Karpas-422 (cell line): Measurements from ENCODE around the gene FLT3. TPM values are rescaled to one million over a fixed set of nuclear protein-coding genes. Genes with fewer than 3 reads are reported as not detected.

Experiments
- DNase-seq: peaks from one replicate; pipeline ENCODE4 v3.0.0-alpha.2; 2015
- H2AFZ ChIP-seq: fragments of 200-600 bp; sonication (generic); 2 replicates; pipeline ENCODE4 v1.6.1; 2014; ENCODE audit warnings: antibody characterized with exemption, low read length, mixed read lengths
- H3K27ac ChIP-seq: fragments of 200-600 bp; sonication (generic); 2 replicates; pipeline ENCODE4 v1.5.1; 2014; ENCODE audit warnings: mild to moderate bottlenecking, low read length, moderate library complexity
- H3K27me3 ChIP-seq: fragments of 200-600 bp; sonication (generic); 2 replicates; pipeline ENCODE4 v1.6.1; 2014; ENCODE audit warnings: low read length, mixed read lengths
- H3K36me3 ChIP-seq: fragments of 200-600 bp; sonication (generic); 2 replicates; pipeline ENCODE4 v1.6.1; 2014; ENCODE audit warnings: low read length, mixed read lengths; ENCODE audit not compliant: insufficient read depth
- H3K4me1 ChIP-seq: fragments of 200-600 bp; sonication (generic); 2 replicates; pipeline ENCODE4 v1.6.1; 2014; ENCODE audit warnings: mild to moderate bottlenecking, low read length, mixed read lengths
- H3K4me2 ChIP-seq: fragments of 200-600 bp; sonication (generic); 2 replicates; pipeline ENCODE4 v1.6.1; 2014; ENCODE audit warnings: low read length, low read depth, mild to moderate bottlenecking; ENCODE audit not compliant: poor library complexity, severe bottlenecking
- H3K4me3 ChIP-seq: fragments of 200-600 bp; sonication (generic); 2 replicates; pipeline ENCODE4 v1.5.1; 2014; ENCODE audit warnings: mild to moderate bottlenecking, antibody characterized with exemption, low read length, mixed read lengths
- H3K79me2 ChIP-seq: fragments of 200-600 bp; sonication (generic); 2 replicates; pipeline ENCODE4 v1.6.1; 2014; ENCODE audit warnings: mild to moderate bottlenecking, low read length, mixed read lengths
- H3K9ac ChIP-seq: fragments of 200-600 bp; sonication (generic); 2 replicates; pipeline ENCODE4 v1.6.0; 2014; ENCODE audit warnings: low read length
- H3K9me2 ChIP-seq: fragments of 200-600 bp; sonication (generic), shearing (Covaris generic); replicated peaks from 2 replicates; pipeline ENCODE4 v1.6.0; 2014; ENCODE audit warnings: mild to moderate bottlenecking, low read length, moderate library complexity; ENCODE audit not compliant: insufficient read depth
- H3K9me3 ChIP-seq: fragments of 300-700, 200-600 bp; sonication (generic); 2 replicates; pipeline ENCODE4 v1.6.1; 2014; ENCODE audit warnings: low read length, mixed read lengths
- H4K20me1 ChIP-seq: fragments of 200-600 bp; sonication (generic); 2 replicates; pipeline ENCODE4 v1.6.1; 2014; ENCODE audit warnings: mild to moderate bottlenecking, antibody characterized with exemption, low read length, low read depth; ENCODE audit not compliant: insufficient read depth
- total RNA-seq: library from RNA; depleted of rRNA; stranded (reverse); fragments of >200 nt; shearing (Covaris generic); gene quantifications from 2 replicates; pipeline ENCODE4 v1.2.3, GENCODE V29; 2014; ENCODE audit warnings: low replicate concordance

Gene FLT3
- total RNA-seq, 1 experiment from 2014 or later: not detected

DNA sequence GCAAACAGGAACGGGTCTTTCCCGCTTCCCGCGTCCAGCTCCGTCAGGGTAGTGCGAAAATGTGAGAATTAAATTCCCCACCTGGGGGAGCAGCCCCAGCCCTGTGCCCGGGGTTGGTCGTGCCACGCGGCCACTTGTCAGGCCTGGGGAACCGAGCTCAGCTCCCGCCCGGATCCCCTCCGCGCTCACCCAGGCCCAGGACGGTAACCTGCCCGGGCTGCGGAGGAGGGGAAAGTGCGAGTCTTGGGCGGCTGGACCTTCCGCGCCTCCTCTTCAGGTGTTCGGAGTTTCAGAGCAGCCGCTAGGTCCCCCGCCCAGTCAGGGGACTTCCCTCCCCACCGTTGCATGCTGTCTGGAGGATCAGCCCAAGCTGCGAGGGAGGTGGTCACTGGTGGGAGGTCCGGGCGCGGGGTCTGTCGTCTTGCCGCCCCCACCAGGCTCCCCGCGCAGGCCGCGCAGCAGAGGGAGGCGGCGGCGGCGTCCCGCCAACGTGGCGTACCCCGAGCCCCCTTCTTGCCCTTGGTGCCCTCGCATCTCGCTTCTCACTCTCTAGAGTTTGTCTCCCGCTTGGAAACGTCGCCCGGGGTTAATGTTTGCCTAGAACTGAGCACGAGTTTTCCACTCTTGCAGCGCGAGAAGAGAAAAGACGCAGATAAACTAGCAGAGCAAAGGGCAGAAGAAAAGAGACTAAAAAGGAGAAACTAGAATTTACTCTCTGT, 119.9 kb downstream of the FLT3 start:
- no peak for DNase-seq
- no peak overlapping the region for H3K4me2 ChIP-seq
- H3K27me3 ChIP-seq: no peaks in the 10 kb centered on the region

GRCh38 chr13:27979765-27980279, 120.6 kb downstream of the FLT3 start:
- Histone ChIP-seq H3K27me3 (no peaks in the 10 kb centered on the region), H3K27ac (no peak overlapping the region), H3K9me2 (no peaks in the 10 kb centered on the region), H2AFZ (no peak overlapping the region), H3K36me3 (no peaks in the 10 kb centered on the region), H3K9me3 (no peaks in the 10 kb centered on the region), H3K9ac (no peak overlapping the region), H3K4me1 (no peaks in the 10 kb centered on the region), H3K79me2 (no peaks in the 10 kb centered on the region), H3K4me2 (no peak overlapping the region), H3K4me3 (no peak overlapping the region), H4K20me1 (no peaks in the 10 kb centered on the region)
- no peak for DNase-seq

More for the DNA sequence above, 119.9 kb downstream of the FLT3 start:
- Histone ChIP-seq H3K9ac (no peak overlapping the region), H3K4me1 (no peaks in the 10 kb centered on the region), H4K20me1 (no peaks in the 10 kb centered on the region), H3K4me3 (no peak overlapping the region), H3K36me3 (no peaks in the 10 kb centered on the region), H3K9me3 (no peaks in the 10 kb centered on the region), H3K27ac (no peak overlapping the region), H3K9me2 (no peaks in the 10 kb centered on the region), H2AFZ (no peak overlapping the region), H3K79me2 (no peaks in the 10 kb centered on the region)

GRCh38 chr13:27979001-27979643, 121.3 kb downstream of the FLT3 start:
- Histone ChIP-seq H2AFZ (no peak overlapping the region), H3K9me2 (no peaks in the 10 kb centered on the region), H3K9ac (no peak overlapping the region), H3K79me2 (no peaks in the 10 kb centered on the region), H3K9me3 (no peaks in the 10 kb centered on the region), H3K27me3 (no peaks in the 10 kb centered on the region), H3K4me2 (no peak overlapping the region), H3K36me3 (no peaks in the 10 kb centered on the region), H3K4me1 (no peaks in the 10 kb centered on the region), H3K4me3 (no peak overlapping the region), H4K20me1 (no peaks in the 10 kb centered on the region), H3K27ac (no peak overlapping the region)
- no peak for DNase-seq

DNA sequence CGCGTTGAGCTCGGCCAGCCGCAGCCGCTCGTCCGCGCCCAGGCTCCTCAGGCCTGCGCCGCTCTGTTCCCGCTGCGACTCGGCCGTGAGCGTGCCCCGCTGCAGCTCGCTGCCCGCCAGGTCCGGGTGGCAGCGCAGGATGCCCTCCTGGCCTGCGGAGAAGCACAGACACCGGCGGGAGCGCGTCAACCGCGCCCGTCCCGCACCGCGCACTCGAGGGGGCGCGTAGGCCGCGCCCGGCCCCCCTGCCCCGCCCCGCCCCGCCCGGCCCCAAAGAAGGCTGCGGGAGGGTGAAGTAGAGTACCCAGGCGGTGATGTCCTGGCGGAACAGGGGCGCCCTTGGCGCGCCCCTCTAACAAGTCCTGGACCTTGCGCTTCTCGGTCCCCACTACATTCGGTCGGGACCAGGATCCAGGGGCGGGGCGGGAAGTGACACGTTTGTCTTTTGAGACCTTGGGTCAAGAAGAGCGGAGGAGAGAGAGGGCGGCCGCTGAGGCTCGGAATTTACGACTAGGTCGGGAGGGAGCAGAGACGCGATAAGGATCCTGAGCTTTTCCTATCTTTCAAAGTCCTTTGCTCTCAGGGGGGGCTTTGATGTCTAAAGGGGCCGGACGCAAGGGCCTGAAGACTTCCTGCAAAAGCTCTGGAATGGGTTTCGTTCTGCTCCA, 121.9 kb downstream of the FLT3 start:
- no peak overlapping the region for H3K4me2 ChIP-seq
- no peaks in the 10 kb centered on the region for H3K9me2 ChIP-seq
- H3K79me2 ChIP-seq: no peaks in the 10 kb centered on the region
- no peak overlapping the region for H2AFZ ChIP-seq
- no peaks in the 10 kb centered on the region for H3K4me1 ChIP-seq
- H3K9me3 ChIP-seq: no peaks in the 10 kb centered on the region
- H3K27ac ChIP-seq: no peak overlapping the region
- no peaks in the 10 kb centered on the region for H4K20me1 ChIP-seq
- H3K9ac ChIP-seq: no peak overlapping the region
- H3K36me3 ChIP-seq: no peaks in the 10 kb centered on the region
- no peaks in the 10 kb centered on the region for H3K27me3 ChIP-seq
- DNase-seq: no peak
- H3K4me3 ChIP-seq: no peak overlapping the region

- no peaks in the 10 kb centered on the region for H3K9me2 ChIP-seq
- H3K27me3 ChIP-seq: no peaks in the 10 kb centered on the region
- H3K27ac ChIP-seq: no peak overlapping the region
- no peak overlapping the region for H3K4me3 ChIP-seq
- no peak overlapping the region for H2AFZ ChIP-seq
- no peak overlapping the region for H3K4me2 ChIP-seq
- H4K20me1 ChIP-seq: no peaks in the 10 kb centered on the region
- no peak for DNase-seq
- H3K79me2 ChIP-seq: no peaks in the 10 kb centered on the region
- H3K36me3 ChIP-seq: no peaks in the 10 kb centered on the region
- no peaks in the 10 kb centered on the region for H3K4me1 ChIP-seq
- no peak overlapping the region for H3K9ac ChIP-seq
- no peaks in the 10 kb centered on the region for H3K9me3 ChIP-seq
These were observed 122.7 kb downstream of the FLT3 start for GRCh38 chr13:27977476-27978300.

- no peaks in the 10 kb centered on the region for H3K79me2 ChIP-seq
- H3K4me3 ChIP-seq: no peak overlapping the region
- H3K36me3 ChIP-seq: no peaks in the 10 kb centered on the region
- no peak overlapping the region for H3K27ac ChIP-seq
- H3K4me2 ChIP-seq: no peak overlapping the region
- H3K9me2 ChIP-seq: no peaks in the 10 kb centered on the region
- H3K27me3 ChIP-seq: no peaks in the 10 kb centered on the region
- DNase-seq: no peak
- H3K4me1 ChIP-seq: no peaks in the 10 kb centered on the region
- H2AFZ ChIP-seq: no peak overlapping the region
- no peaks in the 10 kb centered on the region for H3K9me3 ChIP-seq
- no peak overlapping the region for H3K9ac ChIP-seq
- no peaks in the 10 kb centered on the region for H4K20me1 ChIP-seq
These were observed 123.8 kb downstream of the FLT3 start for GRCh38 chr13:27976362-27977091.

GRCh38 chr13:27975564-27976361, 124.6 kb downstream of the FLT3 start:
- H3K27me3 ChIP-seq: no peaks in the 10 kb centered on the region
- no peaks in the 10 kb centered on the region for H3K9me2 ChIP-seq
- no peaks in the 10 kb centered on the region for H3K4me1 ChIP-seq
- no peaks in the 10 kb centered on the region for H3K79me2 ChIP-seq
- no peak overlapping the region for H3K9ac ChIP-seq
- peak; percentile 20 for DNase-seq
- no peak overlapping the region for H3K4me3 ChIP-seq
- H2AFZ ChIP-seq: no peak overlapping the region
- no peaks in the 10 kb centered on the region for H3K36me3 ChIP-seq
- H3K4me2 ChIP-seq: no peak overlapping the region
- no peak overlapping the region for H3K27ac ChIP-seq
- H3K9me3 ChIP-seq: no peaks in the 10 kb centered on the region
- no peaks in the 10 kb centered on the region for H4K20me1 ChIP-seq
